Stimulated activated CD8-positive, alpha-beta memory T cell treated with anti-CD3 and anti-CD28 coated beads, Interleukin-2, amount 100 ng/mL, for 48 hours (primary cell): ENCODE results near the gene TAF3.

Experiments
- DNase-seq, 2 donors: peaks; one replicate each; pipeline ENCODE4 v3.0.0-alpha.2; 2020; ENCODE audit warnings: low read depth in 2 of 2

Gene TAF3

GRCh38 chr10:7881119-7881518, 62.8 kb downstream of the TAF3 start:
- no peak for DNase-seq

DNA sequence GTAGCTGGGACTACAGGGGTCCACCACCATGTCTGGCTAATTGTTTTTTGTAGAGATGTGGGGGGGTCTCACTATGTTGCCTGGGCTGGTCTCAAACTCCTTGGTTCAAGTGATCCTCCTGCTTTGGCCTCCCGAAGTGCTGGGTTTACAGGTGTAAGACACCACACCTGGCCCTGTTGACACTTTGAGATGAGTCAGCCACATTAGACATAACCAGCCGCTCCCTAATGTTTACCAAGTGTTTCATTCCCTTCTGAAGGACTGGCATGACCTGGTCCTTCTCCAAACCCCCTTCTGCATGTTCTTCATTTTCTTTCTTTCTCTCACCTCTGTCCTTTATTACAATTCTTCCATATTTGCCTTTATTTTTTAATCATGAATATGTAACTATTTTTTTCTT, 67.8 kb downstream of the TAF3 start:
- no peak for DNase-seq

GRCh38 chr10:7887174-7887816, 69.0 kb downstream of the TAF3 start:
- no peak for DNase-seq

DNA sequence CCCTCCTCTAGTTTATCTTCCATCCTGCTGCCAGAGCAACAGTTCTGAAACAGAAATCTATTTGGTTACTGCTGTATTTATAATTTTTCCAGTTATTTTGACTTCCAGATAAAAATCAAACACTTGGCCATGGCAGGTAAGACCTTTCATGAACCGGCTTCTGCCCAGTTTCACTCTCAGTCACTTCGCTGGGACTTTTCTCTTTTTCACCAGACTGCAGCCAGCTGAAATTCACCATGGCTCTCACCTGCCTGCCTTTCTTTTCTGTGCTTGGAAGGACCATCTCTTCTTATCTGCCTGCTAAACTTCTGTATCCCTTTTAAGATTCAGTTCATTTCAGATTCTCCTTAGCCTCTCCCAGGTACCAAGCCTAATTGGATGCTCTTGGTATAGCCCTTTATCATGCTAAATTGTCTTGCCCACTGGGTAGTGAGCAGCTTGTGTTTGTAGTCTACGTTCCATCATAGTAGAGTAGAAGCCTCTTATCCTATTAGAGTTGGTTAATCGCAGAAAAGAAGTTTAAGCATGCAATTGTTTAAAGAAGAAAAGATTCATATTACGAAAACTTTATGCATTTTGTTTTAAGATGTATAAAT, 71.7 kb downstream of the TAF3 start:
- DNase-seq, result no peak

- no peak for DNase-seq
These were observed 72.5 kb downstream of the TAF3 start for GRCh38 chr10:7890781-7891180.

DNA sequence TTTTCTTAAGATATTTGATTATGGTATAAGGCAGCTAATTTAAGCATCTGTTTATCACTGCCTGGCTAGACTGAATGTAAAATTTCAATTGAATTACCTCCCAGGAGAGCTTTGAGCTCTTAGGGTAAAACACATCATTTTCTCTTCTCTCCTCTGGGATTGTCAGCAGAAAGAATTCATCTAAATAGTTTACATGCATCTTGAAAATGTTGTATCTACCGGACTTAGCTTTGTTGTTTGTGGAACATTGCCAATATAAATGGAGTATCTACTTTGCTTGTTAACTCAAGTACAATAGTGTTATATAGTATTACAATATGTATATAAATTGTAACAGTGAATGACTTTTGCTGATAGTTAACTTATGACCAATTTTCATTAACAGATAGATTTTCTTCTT, 73.3 kb downstream of the TAF3 start:
- DNase-seq, result no peak

DNA sequence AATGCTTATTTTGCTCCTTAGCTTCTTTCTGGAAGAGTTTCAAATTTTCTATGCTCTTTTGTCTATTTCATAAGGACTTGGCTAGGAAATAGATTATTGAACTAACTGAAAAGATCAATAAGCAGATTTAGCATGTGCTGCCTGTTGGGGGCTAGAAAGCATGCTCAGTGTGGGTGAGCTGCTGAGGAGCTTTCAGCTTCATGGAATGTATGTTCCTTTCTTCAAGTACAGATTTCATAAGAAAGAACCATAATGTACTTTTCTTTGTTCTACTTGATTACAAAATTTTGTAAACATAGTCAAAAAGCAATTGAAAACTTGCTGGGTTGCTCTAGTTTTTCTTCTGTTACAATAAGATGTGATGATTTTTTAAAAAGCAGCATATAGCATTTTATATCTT, 73.8 kb downstream of the TAF3 start:
- DNase-seq, result no peak

DNA sequence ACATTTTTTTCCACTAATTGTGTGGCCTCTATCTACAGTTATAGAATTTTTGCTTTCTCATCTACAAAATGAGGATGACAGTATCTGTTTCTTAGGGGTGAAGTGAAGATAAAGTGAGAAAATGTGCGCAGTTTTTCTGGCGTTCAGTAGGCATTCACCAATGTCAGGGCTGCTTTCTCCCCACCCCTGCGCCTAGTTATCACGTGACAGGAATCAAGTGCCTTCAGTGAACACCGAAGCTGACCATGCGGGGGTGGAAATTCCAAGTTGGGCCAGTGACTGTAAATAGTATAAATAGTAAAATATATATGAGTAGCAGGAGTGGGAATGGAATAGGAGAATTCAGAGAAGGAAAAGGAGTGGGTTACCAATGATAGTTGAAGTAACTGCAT, 77.4 kb downstream of the TAF3 start:
- no peak for DNase-seq

- DNase-seq, result peak in 1 of 2 donors; percentile 4
These were observed 78.0 kb downstream of the TAF3 start for GRCh38 chr10:7896297-7896696.

GRCh38 chr10:7901256-7901655, 83.0 kb downstream of the TAF3 start:
- no peak for DNase-seq

DNA sequence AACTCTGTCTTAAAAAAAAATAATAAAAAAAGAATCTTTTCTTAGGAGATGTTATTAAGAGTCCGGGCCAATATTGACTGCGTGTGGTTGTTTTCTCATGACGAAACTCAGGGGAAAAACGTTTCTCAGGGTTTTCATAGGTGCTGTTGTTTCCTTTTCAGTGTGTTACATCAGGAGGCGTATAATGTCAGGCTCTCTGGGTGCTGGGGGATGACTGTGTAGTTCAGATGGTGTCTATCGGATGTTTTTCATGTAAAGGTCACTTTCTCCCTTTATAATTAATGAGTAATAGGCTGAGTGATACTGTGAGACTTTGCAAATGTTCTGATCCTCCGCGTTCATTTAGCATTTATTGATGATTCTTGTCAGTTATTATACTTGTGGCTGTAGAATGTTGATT, 84.1 kb downstream of the TAF3 start:
- no peak for DNase-seq

- no peak for DNase-seq
These were observed 85.5 kb downstream of the TAF3 start for GRCh38 chr10:7903851-7904250.

DNA sequence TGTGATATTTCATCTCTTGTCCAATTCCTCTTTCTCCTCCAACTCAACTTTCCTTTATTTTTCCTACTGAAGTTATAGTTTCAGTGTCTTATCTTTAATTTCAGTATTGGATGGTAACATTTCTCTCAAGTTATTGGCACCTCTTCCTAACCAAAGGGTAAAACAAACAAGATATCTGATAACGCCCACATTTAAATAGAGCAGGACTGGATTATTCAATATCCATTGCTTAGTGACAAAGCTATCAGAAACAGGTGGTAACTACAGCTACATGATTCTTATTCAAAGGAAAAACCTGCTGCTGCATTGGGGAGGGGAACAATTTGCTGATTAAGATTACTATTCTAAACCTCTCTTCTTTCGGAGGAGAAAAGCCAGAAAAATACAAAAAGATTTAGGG, 87.8 kb downstream of the TAF3 start:
- no peak for DNase-seq

DNA sequence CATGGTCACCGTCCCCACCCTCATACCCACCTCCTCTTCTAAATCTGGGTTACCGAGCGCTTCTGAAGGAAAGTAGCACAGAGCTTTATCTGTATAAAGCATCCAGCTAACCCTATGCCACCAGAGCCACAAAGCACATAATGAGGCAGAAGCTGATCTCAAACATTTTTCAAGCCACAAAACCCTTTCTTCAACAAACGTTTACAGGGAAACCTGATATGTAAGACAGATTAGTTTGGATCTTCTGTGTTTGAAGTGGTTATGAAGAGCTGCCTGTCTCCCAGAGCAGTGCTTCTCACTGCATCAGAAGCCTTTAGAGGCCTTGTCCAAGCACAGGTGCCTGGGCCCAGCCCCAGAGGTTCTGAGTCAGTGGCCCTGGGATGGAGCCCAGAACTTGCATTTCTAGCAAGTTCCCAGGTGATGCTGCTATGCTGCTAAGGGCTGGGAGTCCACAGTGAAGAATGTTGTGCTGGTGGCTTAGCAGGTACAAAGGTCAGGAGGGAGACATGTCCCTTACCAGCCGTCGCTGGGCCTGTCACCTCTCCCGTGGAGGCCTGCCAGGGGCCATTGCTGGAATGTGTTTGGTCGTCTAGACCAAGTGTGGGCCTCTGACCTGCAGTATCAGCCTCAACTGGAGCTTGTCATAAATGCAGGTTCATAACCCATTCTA, 90.4 kb downstream of the TAF3 start:
- DNase-seq, result no peak

GRCh38 chr10:7913126-7913872, 95.0 kb downstream of the TAF3 start:
- no peak for DNase-seq

DNA sequence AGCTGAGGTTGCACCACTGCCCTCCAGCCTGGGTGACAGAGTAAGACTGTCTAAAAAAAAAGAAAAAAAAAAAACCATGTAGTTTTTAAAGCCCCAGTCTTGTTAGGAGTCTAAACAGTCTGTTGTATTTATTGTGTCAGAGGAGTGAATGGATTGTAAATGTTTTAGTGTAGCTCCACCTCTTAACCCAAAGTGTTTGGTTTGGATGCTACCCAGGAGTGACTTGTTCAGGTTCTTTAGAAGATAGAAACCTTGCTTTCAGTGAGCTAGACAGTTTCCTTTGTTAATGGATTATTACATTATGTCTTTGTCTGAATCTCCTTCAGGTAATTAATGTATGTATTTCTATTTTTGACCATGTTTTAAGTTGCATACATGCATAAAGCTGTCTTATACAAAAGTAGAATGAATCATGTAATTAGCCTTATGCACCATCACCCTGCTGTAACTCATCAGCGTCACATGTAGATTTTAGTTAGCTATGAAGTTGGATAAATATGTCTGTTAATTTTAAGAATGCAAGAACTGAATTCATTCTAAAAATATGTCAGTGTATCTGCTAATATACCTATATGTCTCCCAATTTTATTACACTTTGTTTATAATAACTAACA, 97.7 kb downstream of the TAF3 start:
- DNase-seq, result no peak

DNA sequence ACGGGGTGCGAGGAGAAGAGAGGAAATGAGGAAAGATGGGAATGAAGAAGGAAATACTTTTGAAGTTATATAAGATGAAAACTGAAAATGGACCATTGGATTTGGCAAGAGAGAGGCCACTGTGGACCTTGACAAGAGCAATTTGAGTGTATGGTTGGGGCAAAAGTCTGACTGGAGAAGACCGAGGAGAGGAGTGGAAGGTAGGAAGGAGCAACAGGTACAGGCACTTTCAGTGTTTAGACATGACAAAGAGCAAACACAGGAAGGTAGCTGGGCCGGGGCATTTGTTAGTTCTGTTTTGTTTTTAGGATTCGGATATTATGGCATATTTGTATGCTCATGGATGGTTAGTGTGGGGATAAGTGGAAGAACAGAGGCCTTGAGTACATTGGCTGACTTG, 99.4 kb downstream of the TAF3 start:
- no peak for DNase-seq

GRCh38 chr10:7922707-7923106, 104.4 kb downstream of the TAF3 start:
- no peak for DNase-seq

GRCh38 chr10:7928536-7928935, 110.2 kb downstream of the TAF3 start:
- no peak for DNase-seq

DNA sequence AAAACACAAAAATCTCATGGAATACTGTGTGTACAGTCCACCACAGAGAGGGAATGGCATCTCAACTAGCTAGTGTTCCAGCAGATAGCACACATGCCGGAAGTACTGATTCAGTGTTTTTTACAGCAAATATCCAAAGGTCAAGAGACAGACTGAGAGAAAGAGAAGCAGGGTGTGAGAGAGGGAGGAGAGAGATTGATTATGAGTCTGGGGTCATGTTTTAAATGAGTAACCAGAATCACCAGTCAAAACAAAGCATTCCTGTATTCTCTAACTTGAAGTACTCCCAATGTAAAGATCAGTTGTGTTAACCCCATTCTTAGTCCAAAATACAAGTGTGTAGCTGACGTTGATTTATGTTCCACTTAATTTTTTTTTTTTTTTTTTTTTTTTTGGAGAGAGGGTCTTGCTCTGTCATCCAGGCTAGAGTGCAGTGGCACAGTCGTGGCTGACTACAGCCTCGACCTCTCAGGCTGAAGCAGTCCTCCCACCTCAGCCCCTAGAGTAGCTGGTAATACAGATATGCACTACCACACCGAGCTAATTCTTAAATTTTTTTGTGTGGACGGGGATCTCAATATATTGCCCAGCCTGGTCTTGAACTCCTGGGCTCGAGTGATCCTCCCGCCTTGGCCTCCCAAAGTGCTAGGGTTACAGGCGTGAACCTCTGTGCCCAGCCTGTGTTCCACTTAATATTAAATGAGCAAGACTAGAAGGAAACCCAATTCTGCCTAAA, 114.2 kb downstream of the TAF3 start:
- DNase-seq, result no peak

DNA sequence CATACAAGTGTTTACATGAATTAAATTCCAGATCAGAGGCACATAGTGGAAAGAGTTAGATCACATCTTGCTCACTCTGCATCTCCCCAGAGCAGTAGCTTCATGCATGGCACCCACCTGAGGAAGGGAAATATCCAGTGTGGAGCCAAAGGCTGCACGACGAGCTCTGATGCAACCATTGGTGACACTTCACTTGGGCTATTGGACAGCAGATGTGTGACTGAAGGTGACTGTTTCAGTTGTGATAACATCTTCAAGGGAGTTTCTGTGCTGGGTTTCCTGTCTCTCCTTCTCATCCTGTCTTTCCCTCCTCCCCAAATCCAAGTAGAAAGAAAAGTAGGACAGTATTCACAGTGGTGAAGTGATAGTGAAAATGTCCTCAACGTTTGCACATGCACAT, 115.0 kb downstream of the TAF3 start:
- no peak for DNase-seq

GRCh38 chr10:7933757-7934156, 115.5 kb downstream of the TAF3 start:
- no peak for DNase-seq
